SK-N-SH (cell line): ENCODE data around the gene FCAMR. TPM values are rescaled to one million over a fixed set of nuclear protein-coding genes. Genes with fewer than 3 reads are reported as not detected.

Source experiments
- CTCF ChIA-PET: fragments of 300-600, 350-600 bp; formaldehyde crosslinking; extraction: SDS; loops from one replicate; lab custom pipeline; 2021; lab: Yijun Ruan, JAX
- POLR2A ChIA-PET: fragments of 350-600 bp; sonication (Branson Sonifier 250); formaldehyde crosslinking; extraction: SDS; loops from one replicate; lab custom pipeline; 2020; ENCODE audit warnings: antibody characterized with exemption, inconsistent platforms; lab: Yijun Ruan, JAX
- DNase-seq: peaks from one replicate; pipeline ENCODE4 v3.0.0; 2012
- H2AFZ ChIP-seq: fragments of 200-600 bp; sonication (generic); 2 replicates; pipeline ENCODE4 v1.8.1; 2016; ENCODE audit warnings: antibody characterized with exemption, mild to moderate bottlenecking, low read depth
- H3F3A ChIP-seq: fragments of 200-600 bp; sonication (generic); replicated peaks from 2 replicates; pipeline ENCODE3; 2016; ENCODE audit warnings: antibody characterized with exemption, mild to moderate bottlenecking; ENCODE audit not compliant: insufficient read depth
- H3K27ac ChIP-seq, 2 experiments: fragments of 200-500 bp in 1 of 2; fragments of 200-600 bp in 1 of 2; sonication (Bioruptor generic) in 1 of 2; sonication (generic), shearing (Covaris generic) in 1 of 2; 2 replicates each; pipeline versions ENCODE4 v1.5.1 to v1.6.1; 2014 to 2016; ENCODE audit warnings: low read depth in 2 of 2, inconsistent platforms in 1 of 2, low read length in 1 of 2, mild to moderate bottlenecking in 1 of 2, mixed read lengths in 1 of 2
- H3K27me3 ChIP-seq: fragments of 200-600 bp; sonication (generic), shearing (Covaris generic); 2 replicates; pipeline ENCODE4 v1.6.1; 2016; ENCODE audit warnings: mixed run types; ENCODE audit not compliant: insufficient read depth
- H3K36me3 ChIP-seq, 2 experiments: fragments of 200-500 bp in 1 of 2; fragments of 200-600 bp in 1 of 2; sonication (Bioruptor generic) in 1 of 2; sonication (generic) in 1 of 2; replicated peaks in 1 of 2; 2 replicates each; pipeline versions ENCODE3 to v1.5.1; 2014 to 2016; ENCODE audit warnings: low read length in 1 of 2, mild to moderate bottlenecking in 1 of 2; ENCODE audit not compliant: insufficient read depth in 2 of 2, control insufficient read depth in 1 of 2
- H3K4me1 ChIP-seq, 2 experiments: fragments of 200-500 bp in 1 of 2; fragments of 200-600 bp in 1 of 2; sonication (Bioruptor generic) in 1 of 2; sonication (generic), shearing (Covaris generic) in 1 of 2; 2 replicates each; pipeline versions ENCODE4 v1.5.1 to v1.6.1; 2014 to 2016; ENCODE audit warnings: low read depth in 1 of 2, low read length in 1 of 2, mixed run types in 1 of 2; ENCODE audit not compliant: insufficient read depth in 2 of 2, control insufficient read depth in 1 of 2
- H3K4me2 ChIP-seq: fragments of 200-600 bp; sonication (generic), shearing (Covaris generic); 2 replicates; pipeline ENCODE4 v1.6.1; 2017; ENCODE audit warnings: mixed run types
- H3K4me3 ChIP-seq, 2 experiments: fragments of 200-500 bp in 1 of 2; fragments of 200-600 bp in 1 of 2; sonication (Bioruptor generic) in 1 of 2; sonication (generic), shearing (Covaris generic) in 1 of 2; 2 replicates each; pipeline versions ENCODE4 v1.5.1 to v1.8.1; 2014 to 2016; ENCODE audit warnings: low read depth in 2 of 2, inconsistent platforms in 1 of 2, low read length in 1 of 2, mild to moderate bottlenecking in 1 of 2, mixed read lengths in 1 of 2, moderate library complexity in 1 of 2
- H3K79me2 ChIP-seq: fragments of 200-600 bp; sonication (generic); 2 replicates; pipeline ENCODE4 v1.8.1; 2017; ENCODE audit warnings: mild to moderate bottlenecking; ENCODE audit not compliant: insufficient read depth
- H3K9ac ChIP-seq: fragments of 200-600 bp; sonication (generic); 2 replicates; pipeline ENCODE4 v1.6.1; 2017; ENCODE audit warnings: mixed run types
- H3K9me2 ChIP-seq: fragments of 200-600 bp; sonication (generic); 2 replicates; pipeline ENCODE4 v1.6.1; 2017; ENCODE audit warnings: mixed run types
- H3K9me3 ChIP-seq: fragments of 200-600 bp; sonication (generic); 2 replicates; pipeline ENCODE4 v1.6.1; 2017; ENCODE audit warnings: mixed run types, mild to moderate bottlenecking, moderate library complexity
- H4K20me1 ChIP-seq: fragments of 200-600 bp; sonication (generic); 2 replicates; pipeline ENCODE4 v1.6.1; 2017; ENCODE audit warnings: mild to moderate bottlenecking, mixed run types; ENCODE audit not compliant: insufficient read depth
- ELF1 ChIP-seq: IDR thresholded peaks from 2 replicates; pipeline ENCODE4 v1.4.0; 2012
- FOXJ3 ChIP-seq: sonication (generic); formaldehyde crosslinking; IDR thresholded peaks from 2 replicates; pipeline ENCODE4 v1.5.1; 2020; ENCODE audit warnings: mild to moderate bottlenecking, missing genetic modification reagents
- FOXM1 ChIP-seq: IDR thresholded peaks from 2 replicates; pipeline ENCODE4 v1.4.0; 2012; ENCODE audit warnings: low read depth, mild to moderate bottlenecking
- MXI1 ChIP-seq: IDR thresholded peaks from 2 replicates; pipeline ENCODE4 v1.6.1; 2012; ENCODE audit warnings: mild to moderate bottlenecking, low read depth, low read length, improper control_type of control experiment
- NFIC ChIP-seq: IDR thresholded peaks from 2 replicates; pipeline ENCODE4 v1.4.0; 2012; ENCODE audit warnings: borderline replicate concordance
- POLR2AphosphoS5 ChIP-seq: IDR thresholded peaks from 2 replicates; pipeline ENCODE4 v1.6.1; 2012; ENCODE audit warnings: low read depth, low read length
- RAD21 ChIP-seq: IDR thresholded peaks from 2 replicates; pipeline ENCODE4 v1.6.1; 2012; ENCODE audit warnings: mild to moderate bottlenecking, low read length
- RCOR1 ChIP-seq: fragments of 150-350 bp; IDR thresholded peaks from 2 replicates; pipeline ENCODE4 v1.6.1; 2017; ENCODE audit warnings: antibody characterized with exemption, low read length
- SMC3 ChIP-seq: IDR thresholded peaks from 2 replicates; pipeline ENCODE4 v1.6.1; 2012; ENCODE audit warnings: low read depth, low read length, improper control_type of control experiment
- TEAD4 ChIP-seq: IDR thresholded peaks from 2 replicates; pipeline ENCODE4 v1.4.0; 2012; ENCODE audit warnings: mild to moderate bottlenecking, borderline replicate concordance; ENCODE audit not compliant: insufficient read depth
- YY1 ChIP-seq: IDR thresholded peaks from 2 replicates; pipeline ENCODE4 v1.4.0; 2012; ENCODE audit warnings: low read depth, mild to moderate bottlenecking
- WGBS: methylation state at CpG from one replicate; pipeline ENCODE4 v1.1.6; 2017; ENCODE audit warnings: low lambda C conversion rate; 5-methylcytosine and 5-hydroxymethylcytosine counted together
- polyA plus RNA-seq, 3 experiments: library from polyadenylated mRNA; depleted of rRNA; stranded (reverse); fragments of >200 nt; gene quantifications; 2 replicates each; pipeline ENCODE4 v1.2.3, GENCODE V29; 2012
- TF ChIP-seq, protein P1 (sequence below): IDR thresholded peaks from 2 replicates; pipeline ENCODE4 v1.4.0; 2012; ENCODE audit warnings: low read depth, borderline replicate concordance
- TF ChIP-seq, protein P2 (sequence below): fragments of 200-600 bp; sonication (generic); IDR thresholded peaks from 2 replicates; pipeline ENCODE4 v1.6.1; 2017; ENCODE audit warnings: antibody characterized with exemption, mild to moderate bottlenecking, moderate library complexity
- TF ChIP-seq, protein P3 (sequence below): IDR thresholded peaks from 2 replicates; pipeline ENCODE4; 2012

Gene FCAMR
- polyA plus RNA-seq, 1 of the 3 experiments (the other 2 are of a cell fraction), result not detected

DNA sequence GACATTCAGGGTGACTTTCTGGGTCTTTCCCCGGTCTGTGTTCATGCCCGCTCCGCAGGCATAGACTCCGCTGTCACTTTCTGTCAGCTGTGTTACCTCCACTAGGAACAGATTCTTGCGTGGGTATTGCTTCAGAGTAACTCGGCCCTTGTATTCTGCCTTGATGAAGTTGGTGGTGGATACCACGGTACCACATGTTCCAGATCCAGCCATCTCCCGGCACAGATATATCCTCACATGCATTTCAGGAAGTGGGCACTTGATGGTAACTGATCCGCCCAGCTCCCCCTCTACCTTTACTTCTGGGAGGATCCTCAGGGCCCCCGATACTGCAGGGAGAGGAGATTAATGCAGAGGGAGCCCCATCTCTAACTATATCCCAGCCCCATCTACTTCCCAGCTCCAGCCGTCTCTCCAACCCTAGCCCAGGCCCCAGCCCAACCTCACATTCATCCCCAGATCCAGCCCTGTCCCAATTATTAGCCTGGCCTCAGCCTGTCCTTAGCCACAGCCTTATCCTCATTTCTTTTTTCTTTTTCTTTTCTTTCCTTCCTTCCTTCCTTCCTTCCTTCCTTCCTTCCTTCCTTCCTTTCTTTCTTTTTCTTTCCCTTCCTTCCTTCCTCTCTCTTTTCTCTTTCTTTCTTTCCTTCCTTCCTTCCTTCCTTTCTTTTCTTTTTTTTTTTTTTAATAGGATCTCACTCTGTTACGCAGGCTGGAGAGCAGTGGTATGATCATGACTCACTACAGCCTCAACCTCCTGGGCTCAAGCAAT, 56.3 kb downstream of the FCAMR start:
- Histone ChIP-seq H2AFZ (no peak overlapping the region), H3K36me3 (no peaks in the 10 kb centered on the region), H3K9me2 (no peaks in the 10 kb centered on the region)
- POLR2A ChIA-PET, result no interaction called here
- 67% methylated on average over 12 of the region's 12 CpGs for WGBS
- no peak for TF ChIP-seq ELF1
- TF ChIP-seq SMC3, result no peak
- TF ChIP-seq, protein P1, sequence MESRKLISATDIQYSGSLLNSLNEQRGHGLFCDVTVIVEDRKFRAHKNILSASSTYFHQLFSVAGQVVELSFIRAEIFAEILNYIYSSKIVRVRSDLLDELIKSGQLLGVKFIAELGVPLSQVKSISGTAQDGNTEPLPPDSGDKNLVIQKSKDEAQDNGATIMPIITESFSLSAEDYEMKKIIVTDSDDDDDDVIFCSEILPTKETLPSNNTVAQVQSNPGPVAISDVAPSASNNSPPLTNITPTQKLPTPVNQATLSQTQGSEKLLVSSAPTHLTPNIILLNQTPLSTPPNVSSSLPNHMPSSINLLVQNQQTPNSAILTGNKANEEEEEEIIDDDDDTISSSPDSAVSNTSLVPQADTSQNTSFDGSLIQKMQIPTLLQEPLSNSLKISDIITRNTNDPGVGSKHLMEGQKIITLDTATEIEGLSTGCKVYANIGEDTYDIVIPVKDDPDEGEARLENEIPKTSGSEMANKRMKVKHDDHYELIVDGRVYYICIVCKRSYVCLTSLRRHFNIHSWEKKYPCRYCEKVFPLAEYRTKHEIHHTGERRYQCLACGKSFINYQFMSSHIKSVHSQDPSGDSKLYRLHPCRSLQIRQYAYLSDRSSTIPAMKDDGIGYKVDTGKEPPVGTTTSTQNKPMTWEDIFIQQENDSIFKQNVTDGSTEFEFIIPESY, result no peak
- TF ChIP-seq FOXM1, result no peak
- no peak for TF ChIP-seq NFIC
- no peak for TF ChIP-seq YY1
- TF ChIP-seq, all 33 proteins: peak for 0
- Histone ChIP-seq H3K4me1 (peaks cover 0 to 9% of the 10 kb centered on the region in 2 experiments; a peak in 1 of 4 replicates), H3K9ac (no peak overlapping the region), H3K27me3 (peaks cover 48% of the 10 kb centered on the region), H3K27ac (no peak overlapping the region), H4K20me1 (no peaks in the 10 kb centered on the region), H3F3A (no peaks in the 10 kb centered on the region), H3K4me3 (no peak overlapping the region), H3K4me2 (no peak overlapping the region), H3K9me3 (no peaks in the 10 kb centered on the region), H3K79me2 (no peaks in the 10 kb centered on the region)
- CTCF ChIA-PET, result interaction anchor here (0.9 to 9.4 kb wide), 10 partner anchors 18 to 282 kb away, joined by 3 to 380 read pairs (median 14); no protein-coding TSS in a partner anchor
- no peak for DNase-seq

DNA sequence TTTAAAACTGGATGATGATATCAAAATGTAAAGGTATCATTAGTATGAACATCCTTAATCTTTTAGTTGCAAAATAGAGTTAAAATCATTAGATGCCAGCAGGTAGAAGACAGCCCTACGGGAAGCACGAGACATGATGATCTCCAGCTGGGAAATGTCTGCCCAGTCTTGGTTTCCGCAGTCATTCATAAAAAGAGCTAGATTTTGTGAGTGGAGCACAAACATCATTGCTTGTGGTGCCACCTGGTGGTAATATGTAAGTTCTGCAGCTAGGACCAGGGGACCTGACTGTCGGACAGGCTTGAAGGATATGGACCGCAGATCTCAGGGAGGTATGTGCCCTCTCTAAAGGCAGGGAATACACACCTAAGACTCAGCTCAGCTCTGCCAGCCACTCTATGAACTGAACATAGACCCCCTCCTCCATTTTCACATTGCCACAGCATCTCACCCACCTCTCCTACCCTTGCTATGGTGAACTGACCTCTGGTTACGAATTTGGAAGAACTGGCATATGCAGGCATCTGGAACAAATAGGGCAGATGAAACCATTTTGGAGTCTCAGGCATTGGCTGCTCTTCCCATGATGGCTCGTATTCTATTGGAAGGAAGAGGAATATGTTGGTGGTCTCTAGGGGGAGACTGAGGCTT, 57.7 kb downstream of the FCAMR start:
- WGBS, result 22% methylated on average over 7 of the region's 7 CpGs
- H3K36me3 ChIP-seq, result no peaks in the 10 kb centered on the region
- no peak overlapping the region for H3K27ac ChIP-seq
- H3K27me3 ChIP-seq, result peaks cover 43% of the 10 kb centered on the region
- H3K9me3 ChIP-seq, result no peaks in the 10 kb centered on the region
- H3K79me2 ChIP-seq, result no peaks in the 10 kb centered on the region
- H3K9ac ChIP-seq, result no peak overlapping the region
- no peak overlapping the region; a peak in 1 of 4 replicates for H3K4me3 ChIP-seq
- POLR2A ChIA-PET, result no interaction called here
- TF ChIP-seq SMC3, result peak; percentile 95
- TF ChIP-seq, protein P2, sequence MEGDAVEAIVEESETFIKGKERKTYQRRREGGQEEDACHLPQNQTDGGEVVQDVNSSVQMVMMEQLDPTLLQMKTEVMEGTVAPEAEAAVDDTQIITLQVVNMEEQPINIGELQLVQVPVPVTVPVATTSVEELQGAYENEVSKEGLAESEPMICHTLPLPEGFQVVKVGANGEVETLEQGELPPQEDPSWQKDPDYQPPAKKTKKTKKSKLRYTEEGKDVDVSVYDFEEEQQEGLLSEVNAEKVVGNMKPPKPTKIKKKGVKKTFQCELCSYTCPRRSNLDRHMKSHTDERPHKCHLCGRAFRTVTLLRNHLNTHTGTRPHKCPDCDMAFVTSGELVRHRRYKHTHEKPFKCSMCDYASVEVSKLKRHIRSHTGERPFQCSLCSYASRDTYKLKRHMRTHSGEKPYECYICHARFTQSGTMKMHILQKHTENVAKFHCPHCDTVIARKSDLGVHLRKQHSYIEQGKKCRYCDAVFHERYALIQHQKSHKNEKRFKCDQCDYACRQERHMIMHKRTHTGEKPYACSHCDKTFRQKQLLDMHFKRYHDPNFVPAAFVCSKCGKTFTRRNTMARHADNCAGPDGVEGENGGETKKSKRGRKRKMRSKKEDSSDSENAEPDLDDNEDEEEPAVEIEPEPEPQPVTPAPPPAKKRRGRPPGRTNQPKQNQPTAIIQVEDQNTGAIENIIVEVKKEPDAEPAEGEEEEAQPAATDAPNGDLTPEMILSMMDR, result peak; percentile 81
- no peak for TF ChIP-seq FOXJ3 (CRISPR knock-in tag)
- TF ChIP-seq TEAD4, result no peak
- TF ChIP-seq POLR2AphosphoS5, result no peak
- peak; percentile 52; the same call in 1 of the 2 replicates for TF ChIP-seq RCOR1
- TF ChIP-seq, protein P3, sequence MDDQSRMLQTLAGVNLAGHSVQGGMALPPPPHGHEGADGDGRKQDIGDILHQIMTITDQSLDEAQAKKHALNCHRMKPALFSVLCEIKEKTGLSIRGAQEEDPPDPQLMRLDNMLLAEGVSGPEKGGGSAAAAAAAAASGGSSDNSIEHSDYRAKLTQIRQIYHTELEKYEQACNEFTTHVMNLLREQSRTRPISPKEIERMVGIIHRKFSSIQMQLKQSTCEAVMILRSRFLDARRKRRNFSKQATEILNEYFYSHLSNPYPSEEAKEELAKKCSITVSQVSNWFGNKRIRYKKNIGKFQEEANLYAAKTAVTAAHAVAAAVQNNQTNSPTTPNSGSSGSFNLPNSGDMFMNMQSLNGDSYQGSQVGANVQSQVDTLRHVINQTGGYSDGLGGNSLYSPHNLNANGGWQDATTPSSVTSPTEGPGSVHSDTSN, result no peak
- TF ChIP-seq MXI1, result 0 out of 2 replicates have a peak, but pooled peaks have one; percentile 38
- peak; percentile 92 for TF ChIP-seq RAD21
- peak; percentile 81 for DNase-seq
- no peaks in the 10 kb centered on the region for H3K9me2 ChIP-seq
- CTCF ChIA-PET, result interaction anchor here (0.5 to 9.4 kb wide), 78 partner anchors 10 to 884 kb away, joined by 3 to 380 read pairs (median 6); partner anchors contain the start of genes DYRK3, FCMR, IL10 and IL20
- H3F3A ChIP-seq, result no peaks in the 10 kb centered on the region
- H3K4me2 ChIP-seq, result no peak overlapping the region
- peaks cover 0 to 10% of the 10 kb centered on the region in 2 experiments; a peak in 1 of 4 replicates for H3K4me1 ChIP-seq
- H4K20me1 ChIP-seq, result no peaks in the 10 kb centered on the region
- no peak overlapping the region for H2AFZ ChIP-seq
